Activated B cell treated with CpG ODN at 0.5 μM for 24 hours (primary cell): Measurements from ENCODE around the gene GLRA1. TPM values are rescaled to one million over a fixed set of nuclear protein-coding genes. Genes with fewer than 3 reads are reported as not detected.

Source experiments
- ATAC-seq: fragments of 200-7000 bp; cut with Tn5 transposase; one replicate; pipeline ENCODE4 v1.10.0; 2021; ENCODE audit warnings: low read depth, mild to moderate bottlenecking, moderate library complexity
- CTCF ChIA-PET: fragments of 350-600 bp; sonication (Branson Sonifier 250); formaldehyde crosslinking; loops from one replicate; lab custom pipeline; 2021; ENCODE audit warnings: antibody characterized with exemption; lab: Charles Lee
- POLR2A ChIA-PET: fragments of 350-600 bp; sonication (Branson Sonifier 250); formaldehyde crosslinking; loops from one replicate; lab custom pipeline; 2021; ENCODE audit warnings: antibody characterized with exemption; lab: Charles Lee
- DNase-seq: peaks from one replicate; pipeline ENCODE4 v3.0.0; 2022
- H3K27ac Mint-ChIP-seq: one replicate; pipeline ENCODE4 v1.8.0; 2020; ENCODE audit warnings: mixed read lengths
- H3K27me3 Mint-ChIP-seq: one replicate; pipeline ENCODE4 v1.8.0; 2021; ENCODE audit warnings: mixed read lengths
- H3K36me3 Mint-ChIP-seq: one replicate; pipeline ENCODE4 v1.8.0; 2021; ENCODE audit warnings: low read depth, mixed read lengths
- H3K4me1 Mint-ChIP-seq: one replicate; pipeline ENCODE4 v1.8.0; 2021; ENCODE audit warnings: mixed read lengths
- H3K4me3 Mint-ChIP-seq: one replicate; pipeline ENCODE4 v1.8.0; 2020; ENCODE audit warnings: mild to moderate bottlenecking, mixed read lengths
- H3K9me3 Mint-ChIP-seq: one replicate; pipeline ENCODE4 v1.8.0; 2020; ENCODE audit warnings: mixed read lengths
- CTCF ChIP-seq: fragments of 200-600 bp; IDR thresholded peaks from one replicate; pipeline ENCODE4 v1.8.0; 2022; ENCODE audit warnings: antibody characterized with exemption, mild to moderate bottlenecking
- intact Hi-C: fragments of 100-400 bp; cut with micrococcal nuclease; formaldehyde crosslinking; loops from one replicate; pipeline ENCODE4 v1.15.1; 2024
- total RNA-seq: library from RNA; stranded (reverse); gene quantifications from 2 replicates; pipeline ENCODE4 v1.2.3, GENCODE V29; 2022

Gene GLRA1
- total RNA-seq, 1 donor from 2014 or later, result not detected

GRCh38 chr5:151881621-151882225 is 42.9 kb downstream of the GLRA1 start:
- ATAC-seq, result no peak
- ChIA-PET CTCF (no interaction called here), POLR2A (no interaction called here)
- TF ChIP-seq CTCF, result no peak
- intact Hi-C loops, result no loop called here
- no peaks in the 10 kb centered on the region for H3K4me1 Mint-ChIP-seq
- H3K36me3 Mint-ChIP-seq, result no peaks in the 10 kb centered on the region
- H3K27ac Mint-ChIP-seq, result no peak overlapping the region
- no peak overlapping the region for H3K4me3 Mint-ChIP-seq
- no peak for DNase-seq
- no peaks in the 10 kb centered on the region for H3K27me3 Mint-ChIP-seq
- H3K9me3 Mint-ChIP-seq, result peaks cover 10% of the 10 kb centered on the region

DNA sequence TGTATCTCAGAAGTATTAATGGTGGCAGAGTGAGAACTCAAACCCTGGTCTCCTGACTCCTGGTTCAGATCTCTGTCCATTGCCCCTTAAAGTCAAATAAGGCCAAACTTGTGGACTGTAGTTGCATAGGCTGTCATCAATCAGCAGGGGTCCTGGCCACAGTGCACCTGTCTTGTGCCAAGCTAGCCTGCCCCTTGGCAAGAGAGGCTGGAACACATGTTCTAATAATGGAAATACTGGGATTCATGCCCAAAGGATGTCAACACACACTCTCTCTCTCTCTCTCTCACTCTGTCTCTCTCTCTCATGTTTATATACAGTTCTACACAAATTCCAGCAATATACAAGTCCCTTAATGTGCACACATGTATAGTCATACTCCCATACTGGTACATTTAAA is 44.3 kb downstream of the GLRA1 start:
- DNase-seq (no peak), ATAC-seq (no peak)
- intact Hi-C loops, result no loop called here
- Mint-ChIP-seq H3K4me3 (no peak overlapping the region), H3K36me3 (no peaks in the 10 kb centered on the region), H3K4me1 (no peaks in the 10 kb centered on the region), H3K27me3 (no peaks in the 10 kb centered on the region), H3K9me3 (peaks cover 10% of the 10 kb centered on the region), H3K27ac (no peak overlapping the region)
- no peak for TF ChIP-seq CTCF
- CTCF ChIA-PET, result no interaction called here
- POLR2A ChIA-PET, result no interaction called here

DNA sequence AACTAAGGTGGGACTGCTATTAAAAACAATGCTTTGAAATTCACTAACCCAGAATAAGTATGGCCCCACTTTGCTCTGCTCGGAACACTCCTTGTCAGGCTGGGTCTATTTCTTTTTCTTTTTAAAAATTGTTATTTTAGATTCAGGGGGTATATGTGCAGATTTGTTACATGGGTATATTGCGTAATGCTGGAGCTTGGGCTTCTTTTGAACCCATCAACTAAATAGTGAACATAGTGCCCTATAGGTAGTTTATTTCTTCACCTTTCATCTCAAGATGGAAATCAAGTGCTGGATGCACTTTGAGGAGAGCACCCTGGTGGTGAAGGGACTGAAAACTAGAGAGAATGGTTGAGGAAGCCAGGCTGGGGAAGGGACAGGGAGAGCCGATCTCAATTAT is 51.0 kb downstream of the GLRA1 start:
- POLR2A ChIA-PET, result no interaction called here

DNA sequence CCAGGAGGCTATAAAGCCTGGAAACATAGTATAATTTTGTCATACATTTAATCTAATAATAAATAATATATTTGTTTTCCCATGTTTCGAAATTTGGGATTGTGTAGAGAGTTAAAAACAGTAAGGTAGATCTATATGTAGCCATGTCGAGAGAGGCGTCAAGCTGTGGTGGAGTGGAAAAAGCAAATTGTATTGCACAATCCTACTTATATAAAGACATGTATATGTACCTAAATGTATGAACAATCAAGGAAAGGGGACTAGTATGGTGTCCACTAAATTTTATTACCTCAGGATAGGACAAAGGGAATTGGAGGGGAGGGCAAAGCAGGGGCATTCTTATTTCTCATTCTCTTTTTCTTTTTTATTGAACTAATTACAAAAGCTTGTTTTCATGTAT is 52.0 kb downstream of the GLRA1 start:
- ChIA-PET CTCF (no interaction called here), POLR2A (no interaction called here)
- DNase-seq, result no peak
- intact Hi-C loops, result no loop called here
- Mint-ChIP-seq H3K4me3 (no peak overlapping the region), H3K4me1 (no peaks in the 10 kb centered on the region), H3K27ac (no peak overlapping the region), H3K9me3 (peaks cover 5% of the 10 kb centered on the region), H3K36me3 (no peaks in the 10 kb centered on the region), H3K27me3 (no peaks in the 10 kb centered on the region)
- ATAC-seq, result no peak
- TF ChIP-seq CTCF, result no peak

More for the DNA sequence above, 51.0 kb downstream of the GLRA1 start:
- Mint-ChIP-seq H3K4me3 (no peak overlapping the region), H3K4me1 (no peaks in the 10 kb centered on the region), H3K9me3 (peaks cover 10% of the 10 kb centered on the region), H3K27ac (no peak overlapping the region), H3K36me3 (no peaks in the 10 kb centered on the region), H3K27me3 (no peaks in the 10 kb centered on the region)
- CTCF ChIA-PET, result no interaction called here
- DNase-seq, result no peak
- ATAC-seq, result no peak
- no peak for TF ChIP-seq CTCF
- intact Hi-C loops, result no loop called here

DNA sequence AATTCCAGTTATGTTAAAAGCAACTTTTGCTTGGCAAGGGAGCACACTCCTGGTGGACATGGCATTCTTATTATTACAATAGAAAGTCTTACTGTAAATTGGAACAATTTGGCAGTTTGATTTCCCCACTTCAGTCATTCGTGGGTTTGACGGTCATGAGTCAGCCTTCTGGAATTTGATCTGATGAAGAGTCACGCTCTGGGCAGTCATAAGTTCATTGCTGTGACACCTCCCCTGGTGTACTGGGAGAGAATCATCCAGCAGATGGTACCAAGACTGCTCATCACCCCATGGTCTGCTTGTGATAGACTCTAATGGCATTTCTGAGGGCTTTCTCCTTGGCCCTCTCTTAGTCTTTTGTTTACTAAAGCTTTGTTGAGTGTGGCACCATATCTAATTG is 53.8 kb downstream of the GLRA1 start:
- H3K4me1 Mint-ChIP-seq, result no peaks in the 10 kb centered on the region
- H3K9me3 Mint-ChIP-seq, result no peaks in the 10 kb centered on the region
- ChIA-PET POLR2A (no interaction called here), CTCF (no interaction called here)
- intact Hi-C loops, result no loop called here
- no peak for ATAC-seq
- peaks cover under 1% of the 10 kb centered on the region for H3K27me3 Mint-ChIP-seq
- DNase-seq, result no peak
- no peak overlapping the region for H3K27ac Mint-ChIP-seq
- no peaks in the 10 kb centered on the region for H3K36me3 Mint-ChIP-seq
- no peak for TF ChIP-seq CTCF
- H3K4me3 Mint-ChIP-seq, result no peak overlapping the region
